ENCODE results near the gene CRYBB1. TPM values are rescaled to one million over a fixed set of nuclear protein-coding genes. Genes with fewer than 3 reads are reported as not detected.

Gene CRYBB1
- total RNA-seq (2014; rRNA removed; shearing (Covaris generic)): not detected in 2 replicates

DNA sequence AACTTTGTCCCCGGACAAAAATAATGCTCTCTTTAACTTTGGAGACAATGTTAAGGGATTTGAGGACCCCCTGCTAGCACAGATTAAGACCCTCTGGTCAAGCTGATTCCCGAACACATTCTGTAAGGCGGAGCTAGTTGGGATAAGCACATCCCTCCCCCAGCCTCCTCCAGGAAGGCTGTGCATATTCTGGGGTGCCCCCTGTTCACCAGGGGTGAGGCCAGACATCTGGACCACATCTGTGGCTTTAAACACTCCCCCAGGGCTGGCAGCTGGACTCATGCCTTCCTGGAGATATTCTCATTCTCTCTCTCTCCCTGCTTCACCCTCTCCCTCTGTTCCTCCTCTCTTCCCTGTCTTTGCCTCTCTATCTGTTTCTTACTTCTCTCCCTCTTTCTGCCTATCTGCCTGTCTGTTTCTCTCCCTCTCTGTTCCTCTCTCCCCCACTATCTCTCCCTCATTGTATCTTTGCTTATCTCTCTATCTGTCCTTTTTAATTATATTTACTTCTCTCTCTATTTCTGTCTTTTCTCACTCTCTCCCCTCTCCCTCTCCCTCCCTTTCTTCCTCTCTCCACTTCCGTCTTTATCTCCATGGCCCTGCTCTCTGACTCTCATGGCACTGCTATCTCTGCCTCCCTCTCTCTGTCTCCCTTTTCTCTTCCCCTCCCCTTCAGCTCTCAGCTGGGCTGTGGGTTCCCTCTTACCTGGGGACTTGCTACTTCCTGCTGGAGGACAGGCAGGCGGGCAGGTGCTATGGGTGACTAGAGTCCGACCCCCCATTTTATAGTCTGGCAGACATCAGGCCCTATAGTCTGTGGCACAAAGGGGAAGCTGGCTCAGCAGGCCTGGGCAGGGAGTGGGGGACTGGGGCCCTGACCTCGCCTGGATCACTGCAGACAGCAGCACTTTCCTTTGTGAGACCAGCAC is at the start of gene CRYBB1:
TSS of gene CRYBB1 (minus strand) at position 757 of the 929 bp plus-strand sequence. CDS start 1,708 bp downstream, outside the sequence.
- in situ Hi-C loops (cut with HindIII; ENCODE audit: low sequenced_read_pairs): no loop called here

DNA sequence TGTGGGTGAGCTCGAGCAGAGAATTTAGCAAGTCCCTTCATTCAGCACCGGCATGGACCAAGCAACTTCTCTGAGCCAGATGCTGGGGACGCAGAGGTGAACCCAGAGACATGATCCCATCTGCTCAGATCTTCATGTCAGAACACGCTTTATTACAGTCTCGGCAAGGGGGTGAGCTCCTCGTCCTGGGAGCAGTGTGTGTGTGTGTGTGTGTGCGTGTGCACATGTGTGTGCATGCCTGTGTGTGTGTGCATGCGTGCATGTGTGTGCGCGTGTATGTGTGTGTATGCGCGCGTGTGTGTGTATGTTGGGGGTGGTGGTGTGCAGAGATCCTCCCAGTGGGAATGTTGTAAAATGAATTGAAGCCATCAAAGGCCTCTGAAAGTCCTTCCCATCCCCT is 49.3 kb upstream of the CRYBB1 start:
- DNase-seq (ENCODE audit: low spot score): no peak

More for the DNA sequence above, at the start of gene CRYBB1:
- no peak for DNase-seq (ENCODE audit: low spot score)

DNA sequence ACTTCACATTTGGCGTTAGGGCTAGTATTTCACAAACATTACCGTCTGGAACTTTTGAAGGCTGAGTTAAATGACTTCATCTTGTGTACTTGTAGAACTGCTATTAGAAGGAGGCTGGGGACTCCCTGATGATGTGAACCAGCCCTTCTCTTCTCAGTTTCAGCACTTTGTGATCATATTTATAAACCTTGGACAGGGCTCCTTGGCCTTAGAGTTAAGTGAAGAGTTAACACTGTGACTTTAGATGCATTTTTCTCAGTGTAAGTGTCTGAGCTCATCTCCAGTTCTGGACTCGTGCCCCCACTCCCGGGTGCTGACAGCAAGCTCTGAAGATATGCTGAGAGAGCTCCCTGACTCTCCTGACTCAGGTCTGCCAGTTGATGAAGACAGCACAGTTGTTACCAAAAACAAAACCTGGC is 48.0 kb upstream of the CRYBB1 start:
- DNase-seq (ENCODE audit: low spot score): no peak

More for the DNA sequence above, 49.3 kb upstream of the CRYBB1 start:
- in situ Hi-C loops (cut with HindIII; ENCODE audit: low sequenced_read_pairs): no loop called here

DNA sequence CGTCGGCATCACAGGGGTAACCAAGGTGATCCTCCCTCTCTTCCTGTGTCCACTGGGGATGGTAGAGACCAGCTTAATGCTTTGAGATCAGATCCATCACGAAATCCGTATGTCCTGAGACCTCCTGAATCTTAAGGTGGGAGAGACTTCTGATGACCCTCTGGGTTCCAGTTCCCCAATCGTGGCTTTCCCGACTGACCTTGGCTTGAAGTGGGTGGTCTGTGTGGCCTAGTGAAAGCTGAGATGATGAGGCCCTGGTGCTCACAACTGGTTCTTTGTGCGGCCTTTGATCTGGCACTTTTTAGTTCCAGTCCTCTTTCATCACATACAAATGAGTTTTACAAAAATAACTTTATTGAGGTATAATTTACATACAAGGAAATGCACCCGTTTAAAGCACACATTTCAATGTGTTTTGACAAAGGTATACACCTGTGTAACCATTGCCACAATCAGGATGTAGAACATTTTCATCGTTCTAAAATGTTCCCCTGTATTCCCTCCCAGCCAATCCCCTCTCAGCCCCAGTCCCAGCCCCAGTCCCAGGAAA is 45.6 kb upstream of the CRYBB1 start:
- no peak for DNase-seq (ENCODE audit: low spot score)
- in situ Hi-C loops (cut with HindIII; ENCODE audit: low sequenced_read_pairs): no loop called here

More for the DNA sequence above, 48.0 kb upstream of the CRYBB1 start:
- in situ Hi-C loops (cut with HindIII; ENCODE audit: low sequenced_read_pairs): no loop called here

DNA sequence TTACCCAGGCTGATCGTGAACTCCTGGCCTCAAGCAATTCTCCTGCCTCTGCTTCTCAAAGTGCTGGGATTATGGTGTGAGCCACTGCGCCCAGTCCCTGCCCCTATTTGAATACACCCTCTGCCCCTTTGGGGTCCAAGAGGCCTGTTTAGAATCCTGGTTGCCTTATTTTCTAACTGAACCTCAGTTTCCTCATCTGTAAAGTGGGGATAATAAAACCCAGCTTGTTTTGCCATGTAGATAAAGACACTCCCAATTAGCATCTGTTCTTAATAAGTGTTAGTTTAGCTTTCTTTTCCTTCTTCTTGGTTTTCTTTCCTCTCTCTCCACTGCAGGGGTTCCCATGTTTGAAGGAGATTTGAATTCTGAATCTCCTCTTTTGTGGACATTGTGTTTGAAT is 44.3 kb upstream of the CRYBB1 start:
- no peak for DNase-seq (ENCODE audit: low spot score)
- in situ Hi-C loops (cut with HindIII; ENCODE audit: low sequenced_read_pairs): no loop called here

DNA sequence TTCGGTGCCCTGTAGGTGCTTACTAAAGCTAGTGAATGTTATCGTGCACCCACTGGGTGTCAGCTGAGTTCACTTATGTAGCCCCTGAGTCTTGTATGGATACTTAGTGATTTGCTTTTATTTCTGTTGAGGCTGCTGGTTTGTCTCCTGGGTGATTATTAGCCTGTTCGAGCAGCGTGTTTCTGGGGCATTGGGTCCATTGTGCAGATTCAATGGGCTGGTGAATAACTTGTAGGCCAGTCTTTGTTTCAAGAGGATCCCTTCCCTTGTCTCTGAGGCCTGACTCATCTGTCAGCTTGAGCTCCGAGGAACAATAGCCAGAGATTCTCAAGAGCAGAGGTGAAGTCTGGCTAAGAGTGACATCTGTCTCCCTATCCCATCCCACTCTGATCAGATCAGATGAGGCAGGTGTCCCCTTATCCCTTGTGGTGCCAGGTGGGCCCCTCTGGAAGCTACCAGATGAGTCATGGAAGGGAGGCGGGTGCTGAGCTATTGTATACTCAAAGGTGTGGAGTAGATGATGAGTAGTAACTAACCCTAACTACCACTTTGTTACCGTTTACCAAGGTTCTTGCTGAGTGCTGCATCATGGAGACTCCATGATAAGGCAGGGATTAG is 43.2 kb upstream of the CRYBB1 start:
- in situ Hi-C loops (cut with HindIII; ENCODE audit: low sequenced_read_pairs): no loop called here
- DNase-seq (ENCODE audit: low spot score): no peak

DNA sequence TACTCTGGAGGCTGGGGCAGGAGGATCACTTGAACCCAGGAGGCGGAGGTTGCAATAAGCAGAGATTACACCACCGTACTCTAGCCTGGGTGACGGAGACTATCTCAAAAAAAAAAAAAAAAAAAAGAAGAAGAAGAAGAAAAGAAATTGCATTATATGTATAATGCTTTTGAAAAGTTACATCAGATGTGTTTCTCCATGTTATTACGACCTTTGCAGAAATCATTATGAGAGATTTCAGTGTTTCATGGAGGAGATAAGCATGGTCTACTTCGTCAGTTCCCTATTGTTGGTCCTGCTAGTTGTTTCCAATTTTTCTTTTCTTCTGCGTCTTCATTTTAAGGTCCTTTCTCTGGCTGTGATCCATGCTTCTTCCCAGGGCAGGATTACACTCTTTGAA is 42.5 kb upstream of the CRYBB1 start:
- no peak for DNase-seq (ENCODE audit: low spot score)
- in situ Hi-C loops (cut with HindIII; ENCODE audit: low sequenced_read_pairs): no loop called here

DNA sequence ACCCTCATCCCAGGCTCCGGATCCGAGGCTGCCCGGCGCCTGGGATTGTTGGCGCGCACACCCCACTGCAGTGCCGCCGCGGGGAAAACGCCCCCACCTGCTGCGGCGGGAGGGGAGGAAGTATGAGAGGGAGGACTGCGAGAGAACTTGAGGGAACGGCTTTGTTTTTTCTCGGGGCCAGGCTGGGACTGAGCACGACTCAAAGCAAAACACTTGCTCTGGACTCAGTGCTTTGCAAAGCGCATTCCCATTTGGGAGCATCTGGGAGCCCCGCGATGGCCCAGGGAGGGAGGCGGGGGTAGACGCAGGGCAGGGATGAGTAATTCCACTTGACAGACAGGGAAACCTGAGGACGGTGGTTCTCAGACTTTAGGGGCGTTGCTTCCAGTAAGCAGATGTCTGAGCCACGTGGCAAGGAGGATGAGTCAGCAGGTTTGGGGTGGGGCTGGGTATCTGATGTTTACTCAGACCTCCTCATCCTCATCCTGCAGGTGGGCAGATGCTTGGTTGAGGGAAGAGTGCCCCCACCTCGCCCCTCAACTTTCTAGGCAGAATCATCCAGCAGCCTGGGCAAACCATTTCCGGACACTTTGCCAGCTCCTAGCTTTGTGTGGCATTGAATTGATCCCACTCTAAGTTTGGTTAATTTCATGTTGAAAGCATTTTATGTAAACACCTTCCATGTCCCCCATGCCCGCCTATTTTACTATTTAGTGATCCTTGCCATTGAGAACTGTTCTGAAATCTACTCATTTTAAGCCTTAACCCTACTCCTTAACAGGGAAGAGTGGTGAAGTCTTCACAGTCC is 41.0 kb upstream of the CRYBB1 start:
- DNase-seq (ENCODE audit: low spot score): no peak
- in situ Hi-C loops (cut with HindIII; ENCODE audit: low sequenced_read_pairs): no loop called here

DNA sequence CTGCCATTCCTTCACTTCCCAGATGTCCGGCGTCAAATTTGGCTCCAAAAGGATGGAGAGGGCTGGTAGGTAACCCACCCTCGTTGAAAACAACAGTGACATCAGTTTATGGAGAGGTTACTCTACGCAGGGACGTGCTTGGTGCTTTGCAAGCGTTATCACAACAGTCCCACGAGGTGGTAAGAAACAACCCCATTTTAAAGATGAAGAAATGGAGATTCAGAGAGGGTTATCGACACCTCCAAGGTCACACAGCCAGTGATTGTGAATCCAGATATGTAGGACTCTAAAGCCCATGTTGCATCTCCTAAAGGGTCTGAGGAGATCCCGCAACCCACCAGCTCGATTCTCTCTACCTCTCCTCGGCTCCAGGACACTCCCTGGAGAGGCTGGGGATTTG is 40.3 kb upstream of the CRYBB1 start:
- DNase-seq (ENCODE audit: low spot score): no peak
- in situ Hi-C loops (cut with HindIII; ENCODE audit: low sequenced_read_pairs): no loop called here

DNA sequence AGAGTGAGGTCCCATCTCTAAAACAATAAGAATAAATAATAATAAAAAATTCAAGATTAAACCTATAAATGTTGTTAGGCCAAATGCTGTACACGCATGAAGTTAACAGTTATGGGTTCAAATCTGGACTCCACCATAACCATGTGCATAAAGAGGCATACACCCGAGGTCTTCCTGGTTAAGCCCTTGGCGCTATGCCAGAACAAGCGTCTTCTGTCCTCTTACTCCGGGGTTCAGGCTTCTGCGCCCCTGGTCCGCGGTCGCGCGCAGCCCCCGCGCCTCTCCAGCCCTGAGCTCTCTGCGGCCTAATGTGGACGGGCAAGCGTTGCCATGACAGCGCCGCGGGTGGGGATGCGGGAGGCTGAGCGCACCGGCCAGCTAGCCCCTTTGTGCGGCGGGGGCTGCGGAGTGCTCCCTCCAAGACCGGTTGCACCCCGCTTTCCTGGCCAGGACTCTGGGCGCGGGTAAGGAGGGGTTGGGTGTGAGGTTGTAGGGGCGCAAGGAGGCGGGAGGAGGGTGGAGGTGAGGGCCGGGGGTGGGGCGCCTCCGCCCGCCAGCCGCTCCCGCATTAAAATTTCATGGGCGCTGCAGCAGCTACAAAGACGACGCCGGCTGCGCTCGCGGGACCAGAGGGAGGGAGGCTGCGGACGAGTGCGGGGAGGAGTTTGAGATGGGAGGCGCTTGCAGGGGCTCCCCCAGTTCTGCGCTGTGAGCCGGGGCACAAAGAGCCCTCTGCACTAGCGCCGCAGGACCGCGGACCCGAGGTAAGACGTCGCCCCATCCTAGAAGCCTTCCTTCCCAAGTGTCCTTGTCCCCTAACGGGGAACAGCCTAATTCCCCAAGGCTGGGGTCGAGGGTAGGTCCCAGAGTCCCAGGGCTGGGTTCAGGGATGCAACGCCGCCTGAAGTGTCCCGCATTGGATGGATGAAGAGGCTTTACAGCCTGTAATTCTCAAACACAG is 39.3 kb upstream of the CRYBB1 start, which contains the start of gene MIAT:
TSS of gene MIAT (plus strand) at position 698 of the 961 bp plus-strand sequence.
- in situ Hi-C loops (cut with HindIII; ENCODE audit: low sequenced_read_pairs): no loop called here

DNA sequence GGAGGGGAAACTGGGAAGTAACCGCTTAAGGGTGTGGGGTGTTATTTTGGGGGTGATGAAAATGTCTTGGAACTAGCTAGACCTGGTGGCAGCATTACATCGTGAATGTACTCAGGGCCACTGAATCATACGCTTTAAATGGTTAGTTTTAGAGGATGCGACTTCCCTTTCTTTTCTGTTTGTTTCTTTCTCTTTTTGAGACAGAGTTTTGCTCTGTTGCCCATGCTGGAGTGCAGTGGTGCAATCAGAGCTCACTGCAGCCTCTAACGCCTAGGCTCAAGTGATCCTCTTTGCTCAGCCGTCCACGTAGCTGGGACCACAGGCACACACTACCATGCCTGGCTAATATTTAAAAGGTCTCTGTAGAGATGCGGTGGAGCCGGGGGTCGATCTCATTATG is 34.0 kb upstream of the CRYBB1 start:
- in situ Hi-C loops (cut with HindIII; ENCODE audit: low sequenced_read_pairs): no loop called here
- no peak for DNase-seq (ENCODE audit: low spot score)

More for the DNA sequence above, 39.3 kb upstream of the CRYBB1 start, which contains the start of gene MIAT:
- DNase-seq (ENCODE audit: low spot score): no peak

DNA sequence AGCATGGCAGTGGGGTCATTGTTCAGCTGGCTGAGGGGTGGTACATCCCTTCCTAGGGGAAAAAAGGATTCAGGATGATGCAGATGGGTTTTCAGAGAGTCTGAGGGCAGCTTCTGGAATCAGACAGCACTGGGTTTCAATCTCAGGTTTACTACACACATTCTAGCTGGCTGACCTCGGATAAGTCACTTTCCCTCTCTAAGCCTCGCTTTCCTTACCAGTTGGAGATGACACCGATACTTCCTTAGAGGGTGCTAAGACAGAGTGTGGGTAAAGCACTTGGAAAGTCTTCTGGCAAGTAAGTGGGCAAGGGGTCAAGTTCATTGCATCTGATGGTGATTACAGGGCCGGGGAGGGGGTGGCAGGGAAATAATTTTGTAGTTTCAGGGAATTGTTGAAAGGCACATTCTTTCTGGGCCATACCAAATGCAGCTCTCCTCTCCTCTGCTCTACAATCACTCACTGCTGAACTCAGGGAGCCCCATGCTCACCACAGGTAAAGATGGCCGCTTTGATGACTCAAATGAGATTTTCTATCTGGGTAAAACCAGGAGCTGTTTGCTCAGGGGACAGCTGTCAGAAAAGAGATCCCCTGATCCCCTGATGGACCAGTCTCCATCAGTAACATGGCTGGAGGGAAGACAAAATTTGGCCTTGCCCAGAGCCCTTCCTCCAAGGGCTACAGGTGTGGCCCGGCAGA is 33.0 kb upstream of the CRYBB1 start:
- DNase-seq (ENCODE audit: low spot score): no peak
- in situ Hi-C loops (cut with HindIII; ENCODE audit: low sequenced_read_pairs): no loop called here

DNA sequence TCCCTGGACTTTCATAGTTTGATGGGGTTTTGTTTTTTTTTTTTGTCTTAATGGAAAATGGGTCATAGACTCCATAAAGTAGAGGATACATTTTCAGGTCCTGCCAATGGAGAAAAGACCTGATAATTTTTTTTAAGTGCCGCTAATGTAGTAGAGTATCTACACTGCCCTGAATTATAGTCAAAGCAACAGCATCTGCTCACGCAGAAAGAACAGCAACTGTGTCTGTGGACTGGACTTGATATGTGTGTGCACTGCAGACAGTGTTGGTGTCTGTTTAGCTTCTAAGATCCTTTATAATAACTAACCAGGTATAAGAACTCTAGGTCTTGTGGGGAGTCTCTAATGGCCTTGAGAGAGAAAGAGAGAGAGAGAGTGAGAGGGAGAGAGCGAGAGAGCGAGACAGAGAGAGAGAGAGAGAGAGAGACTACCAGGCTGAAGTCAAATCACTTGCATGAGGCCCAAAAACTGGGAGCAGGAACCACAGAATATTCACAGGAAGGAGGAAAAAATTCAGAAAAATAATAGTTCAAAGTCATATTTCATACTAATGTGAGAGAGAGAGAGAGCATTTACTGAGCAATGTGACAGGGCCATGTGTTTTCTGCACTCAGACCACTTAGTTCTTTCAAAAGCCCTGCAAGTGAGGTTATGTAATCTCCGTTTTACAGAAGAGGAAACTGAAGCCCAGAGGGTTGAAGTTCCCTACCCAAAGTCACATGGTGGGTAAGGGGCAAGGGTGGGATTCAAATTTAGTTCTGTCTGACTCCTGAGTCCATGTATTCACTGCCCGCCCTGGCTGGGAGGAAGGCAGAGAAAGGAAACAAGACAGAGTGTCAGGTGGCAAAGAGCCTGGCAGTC is 30.9 kb upstream of the CRYBB1 start:
- no peak for DNase-seq (ENCODE audit: low spot score)
- in situ Hi-C loops (cut with HindIII; ENCODE audit: low sequenced_read_pairs): no loop called here

DNA sequence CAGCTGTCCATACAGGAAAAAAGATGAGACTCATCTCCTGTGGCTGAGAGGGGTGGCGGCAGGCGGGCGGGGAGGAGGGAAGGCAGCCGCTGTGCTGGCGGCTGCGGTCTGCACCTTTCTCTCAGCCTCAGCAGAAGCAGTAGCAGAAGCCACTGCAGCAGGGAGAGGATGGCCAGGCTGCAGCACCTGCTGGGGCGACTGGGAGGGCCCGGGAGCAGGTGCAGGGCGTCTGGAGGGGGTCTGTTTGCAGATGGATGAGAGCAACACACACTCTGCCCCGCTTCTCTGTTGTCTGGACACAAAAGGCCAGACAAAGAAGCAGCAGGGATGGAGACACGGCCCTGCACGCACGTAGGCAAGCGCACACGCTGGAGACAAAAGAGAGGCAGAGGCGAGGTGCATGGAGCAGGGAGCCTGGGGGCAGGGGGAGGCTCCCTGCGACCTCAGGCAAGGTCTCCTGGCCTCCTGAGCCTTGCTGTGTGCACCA is 30.2 kb upstream of the CRYBB1 start:
- DNase-seq (ENCODE audit: low spot score): no peak
- in situ Hi-C loops (cut with HindIII; ENCODE audit: low sequenced_read_pairs): no loop called here

DNA sequence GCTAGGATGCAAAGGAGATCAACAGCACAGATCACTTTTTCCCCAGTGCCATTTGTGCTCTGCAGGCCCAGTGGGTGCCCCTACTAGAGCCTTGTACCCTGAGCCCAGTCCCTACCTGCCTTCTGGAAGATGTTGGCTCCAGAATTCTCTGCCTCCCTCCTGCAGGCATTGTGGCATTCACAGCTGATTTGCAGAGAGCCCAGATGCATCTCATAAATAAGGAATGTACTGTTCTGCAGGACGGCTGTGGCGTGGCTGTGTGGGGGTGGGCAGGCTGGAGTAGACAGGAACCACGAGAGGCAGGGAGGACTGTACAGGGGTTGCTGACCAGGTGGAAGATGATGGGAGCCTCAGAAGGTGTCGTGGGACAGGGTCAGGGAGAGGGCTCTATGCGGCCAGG is 28.3 kb upstream of the CRYBB1 start:
- in situ Hi-C loops (cut with HindIII; ENCODE audit: low sequenced_read_pairs): no loop called here
- DNase-seq (ENCODE audit: low spot score): no peak

DNA sequence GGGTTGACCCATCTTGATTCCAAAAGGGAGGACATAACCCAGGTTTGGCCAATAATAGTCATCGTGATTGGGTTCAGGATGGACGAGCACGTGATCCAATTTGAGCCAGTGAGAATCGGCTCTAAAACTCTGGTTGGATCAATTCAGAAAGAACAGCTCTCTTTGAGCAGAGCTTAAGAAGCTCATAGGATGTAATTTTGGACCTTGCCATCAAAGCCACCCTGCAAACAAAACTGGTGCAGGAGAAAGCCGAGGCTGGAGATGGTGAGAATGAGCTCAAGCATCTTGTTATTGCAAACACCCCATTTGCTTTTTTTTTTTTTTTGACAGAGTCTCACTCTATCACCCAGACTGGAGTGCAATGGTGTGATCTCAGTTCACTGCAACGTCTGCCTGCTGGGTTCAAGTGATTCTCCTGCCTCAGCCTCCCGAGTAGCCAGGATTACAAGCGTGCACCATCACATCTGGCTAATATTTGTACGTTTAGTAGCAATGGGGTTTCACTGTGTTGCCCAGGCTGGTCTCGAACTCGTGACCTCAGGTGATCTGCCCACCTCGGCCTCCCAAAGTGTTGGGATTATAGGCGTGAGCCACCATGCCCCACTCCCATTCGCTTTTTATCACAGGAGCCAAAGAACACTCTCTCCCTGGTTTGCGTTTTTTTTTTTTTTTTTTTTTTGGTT is 25.7 kb upstream of the CRYBB1 start:
- in situ Hi-C loops (cut with HindIII; ENCODE audit: low sequenced_read_pairs): no loop called here

More for the DNA sequence above, 25.7 kb upstream of the CRYBB1 start:
- no peak for DNase-seq (ENCODE audit: low spot score)

Data from G401 (cell line).